Type B pancreatic cell (in vitro differentiated cells): Measurements from ENCODE around the gene FCHSD2. TPM values are rescaled to one million over a fixed set of nuclear protein-coding genes. Genes with fewer than 3 reads are reported as not detected.

ENCODE experiments used
- DNase-seq: peaks from one replicate; pipeline ENCODE4 v3.0.0; 2021; ENCODE audit warnings: mixed read lengths; ENCODE audit not compliant: unreplicated experiment; ENCODE audit errors: extremely low spot score
- H3K27ac Mint-ChIP-seq: 2 replicates; pipeline ENCODE4 v1.8.0; 2021; ENCODE audit warnings: mild to moderate bottlenecking, mixed read lengths
- H3K27me3 Mint-ChIP-seq: 2 replicates; pipeline ENCODE4 v1.8.0; 2021; ENCODE audit warnings: mixed read lengths
- H3K36me3 Mint-ChIP-seq: 2 replicates; pipeline ENCODE4 v1.8.0; 2021; ENCODE audit warnings: mixed read lengths
- H3K4me1 Mint-ChIP-seq: one replicate; pipeline ENCODE4 v1.8.0; 2021; ENCODE audit warnings: mixed read lengths; ENCODE audit not compliant: unreplicated experiment
- H3K4me3 Mint-ChIP-seq: 2 replicates; pipeline ENCODE4 v1.8.0; 2021; ENCODE audit warnings: mild to moderate bottlenecking, mixed read lengths
- H3K9me3 Mint-ChIP-seq: 2 replicates; pipeline ENCODE4 v1.8.0; 2021; ENCODE audit warnings: mixed read lengths
- CTCF ChIP-seq: fragments of 200-600 bp; sonication (generic); conservative IDR thresholded peaks from 2 replicates; pipeline ENCODE4 v1.5.0; 2021; ENCODE audit warnings: antibody characterized with exemption, mild to moderate bottlenecking
- total RNA-seq: library from RNA; stranded (reverse); gene quantifications from 2 replicates; pipeline ENCODE4 v1.2.1, GENCODE V29; 2021; ENCODE audit warnings: low replicate concordance

The FCHSD2 gene
- total RNA-seq, 1 donor from 2014 or later, result 30.8 TPM

DNA sequence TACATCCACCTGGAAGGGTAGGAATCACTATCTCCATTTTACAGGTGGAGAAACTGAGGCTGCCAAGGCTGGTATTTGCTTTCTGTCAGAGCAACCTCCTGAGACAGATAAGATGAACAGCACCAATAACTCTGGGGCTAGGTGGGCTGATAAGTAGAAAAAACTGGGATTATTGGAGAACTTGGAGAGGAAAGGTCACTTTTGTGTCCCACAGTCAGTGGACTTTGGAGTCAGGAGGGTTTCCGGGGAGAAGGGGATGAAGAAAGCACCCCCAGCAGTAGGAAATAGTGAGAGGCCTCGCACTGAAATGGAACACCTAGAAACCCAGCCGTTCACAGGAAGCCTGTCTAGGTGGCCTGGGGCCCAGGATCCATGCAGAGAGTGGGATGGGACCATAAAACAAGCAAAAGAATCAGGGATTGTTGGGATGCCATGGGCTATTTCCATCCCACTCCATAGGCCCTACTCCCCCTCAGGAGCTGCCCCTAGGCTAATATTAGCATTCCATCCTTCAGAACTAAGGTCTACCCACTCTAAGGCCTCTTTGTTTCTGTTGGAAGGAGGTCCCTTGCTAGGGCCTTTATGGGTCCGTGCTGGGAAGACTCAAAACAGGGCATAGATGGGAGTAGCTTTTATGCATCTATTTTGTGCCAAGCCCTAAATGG is 31.0 kb upstream of the FCHSD2 start:
- no peaks in the 10 kb centered on the region for H3K36me3 Mint-ChIP-seq
- peaks cover 13% of the 10 kb centered on the region for H3K4me1 Mint-ChIP-seq
- H3K27me3 Mint-ChIP-seq, result peaks cover 1% of the 10 kb centered on the region
- no peak overlapping the region for H3K4me3 Mint-ChIP-seq
- TF ChIP-seq CTCF, result no peak
- DNase-seq, result no peak
- no peaks in the 10 kb centered on the region for H3K9me3 Mint-ChIP-seq
- no peak overlapping the region for H3K27ac Mint-ChIP-seq

DNA sequence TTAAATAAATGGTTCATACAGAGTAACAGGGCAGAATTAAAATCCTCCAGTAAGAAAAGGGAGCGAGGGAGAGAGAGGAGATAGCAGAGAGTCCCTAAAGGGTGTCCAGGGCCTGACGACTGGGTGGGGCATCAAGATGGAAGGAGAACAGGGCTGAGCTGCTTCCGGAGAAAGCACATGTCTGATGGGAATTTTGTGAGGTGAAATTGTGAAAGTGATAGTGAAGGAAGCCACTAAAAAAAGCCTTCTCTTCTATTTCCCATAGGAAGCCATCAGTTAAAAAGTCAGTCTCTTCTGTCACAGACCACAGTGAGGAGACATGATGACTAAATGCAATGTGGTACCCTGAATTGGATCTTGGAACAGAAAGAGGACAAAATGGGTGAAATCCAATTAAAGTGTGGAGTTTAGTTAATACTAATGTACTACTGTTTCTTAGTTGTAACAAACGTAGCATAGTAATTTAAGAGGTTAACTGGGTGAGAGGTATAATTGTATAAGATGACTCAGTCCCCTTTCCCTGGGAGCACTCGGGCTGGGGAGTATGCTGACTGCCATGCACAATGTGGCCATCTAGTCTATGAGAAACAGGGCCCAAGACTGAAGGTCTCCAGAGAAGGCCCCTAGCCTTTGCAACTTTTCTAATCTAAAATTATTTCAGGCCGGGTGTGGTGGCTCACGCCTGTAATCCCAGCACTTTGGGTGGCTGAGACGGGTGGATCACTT is 29.5 kb upstream of the FCHSD2 start:
- H3K27me3 Mint-ChIP-seq, result no peaks in the 10 kb centered on the region
- H3K4me1 Mint-ChIP-seq, result peaks cover 11% of the 10 kb centered on the region
- H3K4me3 Mint-ChIP-seq, result no peak overlapping the region
- no peaks in the 10 kb centered on the region for H3K9me3 Mint-ChIP-seq
- H3K36me3 Mint-ChIP-seq, result no peaks in the 10 kb centered on the region
- TF ChIP-seq CTCF, result no peak
- no peak overlapping the region for H3K27ac Mint-ChIP-seq
- DNase-seq, result no peak

- Mint-ChIP-seq H3K9me3 (no peaks in the 10 kb centered on the region), H3K36me3 (no peaks in the 10 kb centered on the region), H3K4me1 (peaks cover 4% of the 10 kb centered on the region), H3K27ac (no peak overlapping the region), H3K27me3 (no peaks in the 10 kb centered on the region), H3K4me3 (no peak overlapping the region)
- no peak for TF ChIP-seq CTCF
- no peak for DNase-seq
Measured at GRCh38 chr11:73170140-73170539, 28.0 kb upstream of the FCHSD2 start.

GRCh38 chr11:73168925-73169579 is 26.9 kb upstream of the FCHSD2 start:
- Mint-ChIP-seq H3K9me3 (no peaks in the 10 kb centered on the region), H3K27me3 (no peaks in the 10 kb centered on the region), H3K36me3 (no peaks in the 10 kb centered on the region), H3K27ac (no peak overlapping the region), H3K4me3 (no peak overlapping the region), H3K4me1 (peaks cover 4% of the 10 kb centered on the region)
- no peak for TF ChIP-seq CTCF
- no peak for DNase-seq

DNA sequence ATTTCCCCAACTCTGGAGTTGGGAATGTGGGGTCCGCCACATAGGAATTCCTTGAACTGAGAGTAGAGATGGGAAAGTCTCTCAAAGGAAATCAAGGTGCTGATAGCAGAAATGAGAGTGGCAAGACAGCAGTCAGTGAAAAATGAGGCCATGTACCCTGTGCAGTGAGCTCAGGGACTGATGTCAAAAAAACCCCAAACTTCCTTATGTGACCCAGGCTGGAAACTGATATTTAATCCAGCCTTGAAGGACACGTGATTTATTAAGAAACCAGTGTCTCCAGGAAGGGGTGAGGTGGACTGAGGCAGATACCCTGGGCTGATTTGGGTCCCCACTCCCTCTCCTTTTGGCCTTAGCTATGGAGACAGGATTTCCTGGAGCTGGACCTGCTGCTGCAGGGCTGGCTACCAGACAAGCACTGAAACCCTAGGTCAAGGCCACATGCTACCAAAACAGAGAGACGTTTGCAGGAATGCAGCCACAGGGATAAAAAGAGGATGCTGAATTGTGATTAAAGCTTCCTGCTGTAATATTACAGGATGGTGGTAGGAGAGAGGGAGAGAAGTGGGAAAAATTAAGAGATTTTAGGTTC is 25.3 kb upstream of the FCHSD2 start:
- no peak for TF ChIP-seq CTCF
- Mint-ChIP-seq H3K4me3 (no peak overlapping the region), H3K36me3 (no peaks in the 10 kb centered on the region), H3K4me1 (peaks cover 4% of the 10 kb centered on the region), H3K27me3 (no peaks in the 10 kb centered on the region), H3K9me3 (no peaks in the 10 kb centered on the region), H3K27ac (no peak overlapping the region)
- no peak for DNase-seq
